Measurements from ENCODE around the gene ZNF74. TPM values are rescaled to one million over a fixed set of nuclear protein-coding genes. Genes with fewer than 3 reads are reported as not detected.
A peak's percentile ranks its signal among the peaks of the same experiment; 100 is the strongest.

ZNF74 gene
- total and polyA plus RNA-seq, 2 donors (not counting 1 experiment from before 2014, with no cell fraction given), result 2.5 to 13.0 TPM

DNA sequence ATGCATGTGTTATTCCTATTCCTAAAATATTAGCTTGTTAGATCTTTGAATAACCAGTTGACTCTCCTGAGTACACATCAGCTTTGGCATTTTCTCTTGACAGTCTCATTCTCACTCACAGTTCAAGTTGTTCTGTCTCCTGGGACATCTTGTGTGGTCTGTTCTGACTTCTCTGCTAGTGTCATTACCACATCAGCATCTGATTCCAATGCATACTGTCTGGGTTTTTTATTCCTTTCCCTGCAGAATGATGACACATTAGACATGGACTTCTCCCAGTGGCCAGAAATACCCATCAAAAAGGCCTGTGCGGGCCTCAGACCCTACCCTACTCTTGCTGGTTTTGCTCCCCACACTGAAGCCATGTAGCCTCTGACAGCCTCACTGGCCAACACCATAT lies 2.7 kb downstream of the ZNF74 start:
- H3K27ac ChIP-seq (ENCODE audit: insufficient read depth, low read length), result no peak overlapping the region
- TF ChIP-seq, protein P1, sequence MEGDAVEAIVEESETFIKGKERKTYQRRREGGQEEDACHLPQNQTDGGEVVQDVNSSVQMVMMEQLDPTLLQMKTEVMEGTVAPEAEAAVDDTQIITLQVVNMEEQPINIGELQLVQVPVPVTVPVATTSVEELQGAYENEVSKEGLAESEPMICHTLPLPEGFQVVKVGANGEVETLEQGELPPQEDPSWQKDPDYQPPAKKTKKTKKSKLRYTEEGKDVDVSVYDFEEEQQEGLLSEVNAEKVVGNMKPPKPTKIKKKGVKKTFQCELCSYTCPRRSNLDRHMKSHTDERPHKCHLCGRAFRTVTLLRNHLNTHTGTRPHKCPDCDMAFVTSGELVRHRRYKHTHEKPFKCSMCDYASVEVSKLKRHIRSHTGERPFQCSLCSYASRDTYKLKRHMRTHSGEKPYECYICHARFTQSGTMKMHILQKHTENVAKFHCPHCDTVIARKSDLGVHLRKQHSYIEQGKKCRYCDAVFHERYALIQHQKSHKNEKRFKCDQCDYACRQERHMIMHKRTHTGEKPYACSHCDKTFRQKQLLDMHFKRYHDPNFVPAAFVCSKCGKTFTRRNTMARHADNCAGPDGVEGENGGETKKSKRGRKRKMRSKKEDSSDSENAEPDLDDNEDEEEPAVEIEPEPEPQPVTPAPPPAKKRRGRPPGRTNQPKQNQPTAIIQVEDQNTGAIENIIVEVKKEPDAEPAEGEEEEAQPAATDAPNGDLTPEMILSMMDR (conservative IDR thresholded peaks at IDR 0.05 in 1 of 2, IDR thresholded peaks at IDR 0.05 in 1 of 2; ENCODE audit: low read depth in 1 of 2, low read length in 2 of 2), result no peak
- TF ChIP-seq EZH2 (IDR thresholded peaks at IDR 0.05; ENCODE audit: low read length, missing control alignments), result no peak
- H3K79me2 ChIP-seq (ENCODE audit: control insufficient read depth, insufficient read depth, low read length), result peaks cover 3% of the 10 kb centered on the region
- H3K36me3 ChIP-seq (ENCODE audit: control insufficient read depth, insufficient read depth, low read length), result no peaks in the 10 kb centered on the region
- no peak overlapping the region for H3K4me3 ChIP-seq (replicated peaks in 1 of 4; ENCODE audit: control extremely low read depth in 1 of 4, insufficient read depth in 1 of 4, low read depth in 3 of 4, low read length in 4 of 4)
- peak in 1 of 2 donors; percentile 15 for DNase-seq (ENCODE audit: low read depth in 2 of 2)
- no peak overlapping the region for H2AFZ ChIP-seq (ENCODE audit: low read length)
- no peaks in the 10 kb centered on the region for H3K9me3 ChIP-seq (ENCODE audit: control insufficient read depth, insufficient read depth, low read depth, low read length)
- no peaks in the 10 kb centered on the region for H4K20me1 ChIP-seq (ENCODE audit: control insufficient read depth, extremely low read depth, insufficient read depth, low read length)
- no peaks in the 10 kb centered on the region for H3K27me3 ChIP-seq (ENCODE audit: control insufficient read depth, insufficient read depth, low read length)
- H3K4me1 ChIP-seq (ENCODE audit: control insufficient read depth, extremely low read depth, insufficient read depth, low read length), result no peaks in the 10 kb centered on the region
- H3K9ac ChIP-seq (ENCODE audit: insufficient read depth, low read length), result no peak overlapping the region
- H3K4me2 ChIP-seq (ENCODE audit: extremely low read depth, insufficient read depth, low read length), result no peak overlapping the region

DNA sequence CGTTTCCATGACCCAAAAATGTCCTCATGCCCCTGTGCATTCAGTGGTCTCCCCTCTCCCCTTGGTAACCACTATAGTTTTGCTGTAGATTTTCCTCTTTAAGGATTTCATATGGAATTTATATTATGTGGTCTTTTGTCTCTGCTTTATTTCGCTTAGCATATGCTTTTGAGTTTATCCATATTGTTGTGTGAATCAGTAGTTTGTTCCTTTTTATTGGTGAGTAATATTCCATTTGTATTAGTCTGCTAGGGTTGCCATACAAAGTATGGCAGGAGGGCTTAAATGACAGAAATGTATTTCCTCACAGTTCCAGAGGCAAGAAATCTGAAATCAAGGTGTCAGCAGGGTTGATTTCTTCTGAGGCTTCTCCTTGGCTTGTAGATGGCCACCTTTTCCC lies 3.5 kb downstream of the ZNF74 start:
- Histone ChIP-seq H3K9ac (ENCODE audit: insufficient read depth, low read length) (no peak overlapping the region), H3K27me3 (ENCODE audit: control insufficient read depth, insufficient read depth, low read length) (no peaks in the 10 kb centered on the region), H3K4me2 (ENCODE audit: extremely low read depth, insufficient read depth, low read length) (no peak overlapping the region), H3K27ac (ENCODE audit: insufficient read depth, low read length) (no peak overlapping the region), H3K4me1 (ENCODE audit: control insufficient read depth, extremely low read depth, insufficient read depth, low read length) (no peaks in the 10 kb centered on the region), H2AFZ (ENCODE audit: low read length) (no peak overlapping the region), H3K79me2 (ENCODE audit: control insufficient read depth, insufficient read depth, low read length) (peaks cover 3% of the 10 kb centered on the region), H3K9me3 (ENCODE audit: control insufficient read depth, insufficient read depth, low read depth, low read length) (no peaks in the 10 kb centered on the region), H3K36me3 (ENCODE audit: control insufficient read depth, insufficient read depth, low read length) (no peaks in the 10 kb centered on the region), H3K4me3 (replicated peaks in 1 of 4; ENCODE audit: control extremely low read depth in 1 of 4, insufficient read depth in 1 of 4, low read depth in 3 of 4, low read length in 4 of 4) (no peak overlapping the region), H4K20me1 (ENCODE audit: control insufficient read depth, extremely low read depth, insufficient read depth, low read length) (no peaks in the 10 kb centered on the region)
- TF ChIP-seq, protein P1 (conservative IDR thresholded peaks at IDR 0.05 in 1 of 2, IDR thresholded peaks at IDR 0.05 in 1 of 2; ENCODE audit: low read depth in 1 of 2, low read length in 2 of 2), result no peak
- TF ChIP-seq EZH2 (IDR thresholded peaks at IDR 0.05; ENCODE audit: low read length, missing control alignments), result no peak
- no peak for DNase-seq (ENCODE audit: low read depth in 2 of 2)

DNA sequence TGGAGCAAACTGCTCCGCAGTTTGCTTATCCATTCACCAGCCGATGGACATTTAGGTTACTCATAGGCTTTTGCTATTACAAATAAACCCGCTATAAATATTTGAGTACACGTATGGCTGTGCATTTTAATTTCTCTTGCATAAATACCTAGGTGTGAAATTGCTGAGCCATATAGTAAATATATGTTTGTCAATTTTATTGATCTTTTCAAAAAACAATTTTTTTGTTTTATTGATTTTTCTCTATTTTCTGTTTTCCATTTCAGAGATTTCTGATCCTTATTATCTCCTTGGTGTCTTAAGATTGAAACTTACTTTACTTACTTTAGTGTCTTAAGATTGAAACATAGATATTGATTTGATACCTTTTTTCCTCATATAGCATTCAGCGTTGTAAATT lies 4.5 kb downstream of the ZNF74 start:
- peaks cover 4% of the 10 kb centered on the region for H3K36me3 ChIP-seq (ENCODE audit: control insufficient read depth, insufficient read depth, low read length)
- no peaks in the 10 kb centered on the region for H4K20me1 ChIP-seq (ENCODE audit: control insufficient read depth, extremely low read depth, insufficient read depth, low read length)
- H3K9ac ChIP-seq (ENCODE audit: insufficient read depth, low read length), result no peak overlapping the region
- no peaks in the 10 kb centered on the region for H3K4me1 ChIP-seq (ENCODE audit: control insufficient read depth, extremely low read depth, insufficient read depth, low read length)
- no peak overlapping the region for H3K4me3 ChIP-seq (replicated peaks in 1 of 4; ENCODE audit: control extremely low read depth in 1 of 4, insufficient read depth in 1 of 4, low read depth in 3 of 4, low read length in 4 of 4)
- TF ChIP-seq, protein P1 (conservative IDR thresholded peaks at IDR 0.05 in 1 of 2, IDR thresholded peaks at IDR 0.05 in 1 of 2; ENCODE audit: low read depth in 1 of 2, low read length in 2 of 2), result no peak
- no peak for TF ChIP-seq EZH2 (IDR thresholded peaks at IDR 0.05; ENCODE audit: low read length, missing control alignments)
- H3K27me3 ChIP-seq (ENCODE audit: control insufficient read depth, insufficient read depth, low read length), result no peaks in the 10 kb centered on the region
- H3K9me3 ChIP-seq (ENCODE audit: control insufficient read depth, insufficient read depth, low read depth, low read length), result no peaks in the 10 kb centered on the region
- DNase-seq (ENCODE audit: low read depth in 2 of 2), result no peak
- H3K27ac ChIP-seq (ENCODE audit: insufficient read depth, low read length), result no peak overlapping the region
- no peak overlapping the region for H3K4me2 ChIP-seq (ENCODE audit: extremely low read depth, insufficient read depth, low read length)
- H2AFZ ChIP-seq (ENCODE audit: low read length), result no peak overlapping the region
- peaks cover 3% of the 10 kb centered on the region for H3K79me2 ChIP-seq (ENCODE audit: control insufficient read depth, insufficient read depth, low read length)

Data from fibroblast of lung (primary cell).